HT-29 (cell line): ENCODE data around the gene PDE4C. TPM values are rescaled to one million over a fixed set of nuclear protein-coding genes. Genes with fewer than 3 reads are reported as not detected.
A peak's percentile ranks its signal among the peaks of the same experiment; 100 is the strongest.
"Not testable (repeated sequence)": the region's sequence is repeated elsewhere in the genome, so short reads cannot be mapped to it uniquely, and the experiment has no call there.

Experiments
- DNase-seq: peaks from one replicate; pipeline ENCODE4 v3.0.0-alpha.2; 2015; ENCODE audit warnings: low spot score
- total RNA-seq: library from RNA; depleted of rRNA; stranded (reverse); fragments of >200 nt; shearing (Covaris generic); gene quantifications from 2 replicates; pipeline ENCODE4 v1.2.3, GENCODE V29; 2014

The PDE4C gene
- total RNA-seq, 1 experiment from 2014 or later: 3.4 TPM

DNA sequence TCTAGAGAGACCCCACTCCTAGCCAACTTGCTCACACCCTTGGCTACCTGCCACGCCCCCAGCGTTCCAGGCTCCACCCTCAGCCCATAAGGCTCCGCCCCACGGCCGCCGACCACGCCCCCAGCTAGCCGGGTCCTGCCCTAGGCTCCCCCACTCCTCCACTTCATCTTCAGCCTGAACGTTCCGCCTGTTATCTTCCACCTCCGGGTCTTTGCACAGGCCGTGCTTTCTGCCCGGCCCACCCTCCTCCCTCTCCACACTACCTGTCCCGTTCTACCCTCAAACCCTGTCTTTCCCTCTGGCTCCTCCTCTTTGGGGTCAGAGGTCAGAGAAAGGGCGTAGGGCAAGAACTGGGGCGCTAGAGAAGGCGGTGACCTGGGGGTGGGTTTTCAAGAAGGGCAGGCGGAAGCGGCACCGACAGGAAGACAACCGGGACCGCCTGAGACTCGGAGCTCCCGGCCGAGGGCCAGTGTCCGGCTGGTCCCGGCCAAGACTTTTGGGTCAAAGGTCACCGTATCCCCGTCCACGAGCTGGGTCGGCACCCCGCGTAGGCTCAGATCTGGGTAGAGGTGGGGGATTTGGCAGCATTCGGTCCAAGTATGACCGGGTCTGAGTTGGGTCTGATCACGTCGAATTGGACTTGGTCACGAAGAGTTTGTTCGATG lies 2.2 kb downstream of the PDE4C start:
- DNase-seq: peak; percentile 59

DNA sequence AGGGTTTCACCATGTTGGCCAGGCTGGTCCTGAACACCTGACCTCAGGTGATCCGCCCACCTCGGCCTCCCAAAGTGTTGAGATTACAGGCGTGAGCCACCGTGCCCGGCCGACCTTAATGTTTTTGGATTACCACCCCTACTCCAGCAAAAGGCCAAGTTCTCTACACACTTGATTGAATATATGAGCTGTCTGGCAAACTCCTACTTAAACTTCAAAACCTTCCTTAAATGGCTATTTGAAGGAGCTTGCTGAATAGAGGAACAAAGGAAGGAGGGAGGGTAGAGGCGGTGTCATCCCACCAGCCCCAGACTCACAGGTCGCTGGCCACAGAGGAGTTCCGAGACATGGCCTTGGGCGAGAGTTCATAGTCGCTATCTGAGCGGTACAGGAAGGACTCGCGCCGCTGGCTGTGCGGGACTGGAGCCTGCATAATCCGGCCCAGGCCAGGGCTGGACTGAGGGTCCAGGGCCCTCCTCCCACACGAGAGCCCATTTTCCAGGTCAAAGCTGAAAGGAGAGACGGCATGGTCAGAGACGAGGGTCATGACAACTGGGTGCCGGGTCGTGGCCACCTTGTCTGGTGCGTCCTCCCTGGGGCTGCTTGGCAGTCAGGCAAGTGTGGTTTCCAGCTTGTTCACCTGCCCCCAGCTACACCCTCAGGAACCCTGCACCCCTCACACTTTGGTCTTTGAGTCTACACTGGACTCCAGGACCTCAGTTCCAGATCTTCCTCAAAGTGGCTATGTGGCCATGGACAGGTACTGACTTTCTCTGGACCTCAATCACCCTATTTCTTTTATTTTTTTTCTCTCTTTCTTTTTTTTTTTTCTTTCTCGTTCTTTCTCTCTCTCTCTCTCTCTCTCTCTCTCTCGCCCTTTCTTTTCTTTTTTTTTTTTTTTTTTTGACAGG lies 4.2 kb downstream of the PDE4C start:
- DNase-seq: no peak

DNA sequence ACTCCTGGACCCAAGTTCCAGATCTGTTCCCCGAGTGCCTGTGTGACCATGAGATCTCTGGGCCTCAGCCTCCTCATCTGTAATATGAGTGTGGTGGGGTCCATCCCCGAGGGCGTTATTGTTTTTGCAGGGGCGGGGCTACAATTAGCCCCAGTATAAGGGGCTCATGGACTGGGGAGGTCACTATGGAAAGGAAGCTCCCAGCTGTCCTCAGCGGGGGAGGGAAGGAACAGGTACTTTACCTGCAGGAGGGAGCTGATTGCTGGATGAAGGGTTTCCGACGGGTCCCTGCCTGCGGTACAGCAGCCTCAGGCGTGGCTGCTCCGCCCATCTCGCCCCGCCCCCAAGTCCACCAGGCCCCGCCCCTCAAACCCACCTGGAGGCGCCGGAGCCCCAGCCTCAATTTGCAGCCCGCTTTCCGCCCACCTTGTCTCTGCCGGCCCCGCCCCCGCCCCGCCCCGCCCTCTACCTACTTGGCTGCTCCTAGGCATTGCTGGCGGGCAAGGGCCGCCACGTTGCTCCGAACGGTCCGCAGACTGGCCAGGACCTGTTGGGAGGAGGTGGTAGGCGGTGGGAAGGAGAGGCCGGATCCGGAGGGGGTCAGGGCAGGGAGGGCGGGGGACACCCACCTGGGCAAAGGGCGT lies 5.5 kb downstream of the PDE4C start:
- no peak for DNase-seq

DNA sequence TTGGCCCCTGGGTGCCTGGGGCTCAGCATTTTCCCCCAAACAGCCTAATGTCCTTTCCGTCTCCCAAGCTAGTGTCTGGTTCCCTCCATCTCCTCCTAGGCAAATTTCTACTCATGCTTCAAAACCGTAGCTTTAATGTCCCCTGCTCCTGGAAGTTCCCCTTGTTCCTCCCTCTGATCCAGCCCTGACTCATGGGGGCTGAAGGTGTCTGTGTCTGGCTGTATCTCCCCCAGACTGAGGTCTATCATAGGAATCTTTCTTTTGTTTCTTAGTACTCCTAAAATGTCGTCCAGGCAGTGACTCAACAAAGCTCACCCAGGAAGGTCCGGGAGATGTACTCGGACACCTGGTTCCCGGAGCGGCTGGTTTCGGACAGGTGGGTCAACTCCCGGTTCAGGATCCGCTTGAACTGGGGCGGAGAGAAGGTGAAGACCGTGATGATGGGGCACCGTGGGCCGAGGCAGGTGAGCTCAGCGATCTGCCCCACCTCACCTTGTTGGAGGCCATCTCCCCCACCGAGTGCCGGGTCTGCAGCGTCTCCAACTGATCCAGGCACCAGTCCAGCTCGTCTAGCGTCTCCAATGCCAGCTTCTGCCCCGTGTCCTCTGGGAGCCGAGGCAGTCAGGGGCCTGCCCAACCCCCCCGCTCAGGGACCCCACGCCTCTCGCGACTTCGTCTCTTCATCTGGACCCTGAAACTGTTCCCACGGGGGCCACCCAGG lies 6.2 kb downstream of the PDE4C start:
- DNase-seq: no peak

DNA sequence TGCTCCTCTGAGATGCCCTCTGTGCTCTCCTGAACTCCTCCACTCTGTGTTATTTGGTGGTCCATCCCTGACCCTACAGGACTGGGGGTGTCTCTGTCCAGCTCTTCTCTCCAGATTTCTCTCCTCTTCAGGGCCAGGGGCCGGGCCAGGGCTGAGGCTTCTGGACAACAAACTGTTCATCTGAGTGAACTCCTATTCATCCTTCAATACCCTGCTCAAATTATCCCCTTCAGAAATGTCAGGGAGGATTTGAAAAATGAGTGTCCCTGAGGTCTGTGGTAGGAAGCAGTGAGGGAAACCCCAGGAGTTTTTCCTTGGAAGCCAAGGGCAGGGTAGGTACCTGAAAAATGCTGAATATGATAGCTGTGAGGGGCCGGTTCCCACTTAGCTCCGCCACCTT lies 7.6 kb downstream of the PDE4C start:
- no peak for DNase-seq

DNA sequence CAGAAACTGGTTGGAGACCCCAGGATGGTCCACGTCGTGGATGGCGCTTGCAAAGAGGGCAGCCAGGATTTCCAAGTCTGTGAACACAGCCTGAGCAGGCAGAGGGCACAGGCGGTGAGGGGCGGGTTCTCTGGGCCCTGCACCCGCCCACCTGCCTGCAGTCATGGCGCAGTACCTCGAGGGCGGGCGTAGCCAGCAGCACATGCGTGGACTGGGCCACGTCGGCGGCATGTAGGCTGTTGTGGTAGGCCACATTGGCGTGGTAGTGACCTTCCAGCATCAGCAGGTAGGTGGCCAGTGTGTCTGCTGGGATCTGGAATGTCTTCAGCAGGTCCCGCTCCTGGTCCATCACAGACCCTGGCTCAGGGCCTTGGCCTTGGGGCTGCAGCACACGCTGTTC lies 8.1 kb downstream of the PDE4C start:
- no peak for DNase-seq

DNA sequence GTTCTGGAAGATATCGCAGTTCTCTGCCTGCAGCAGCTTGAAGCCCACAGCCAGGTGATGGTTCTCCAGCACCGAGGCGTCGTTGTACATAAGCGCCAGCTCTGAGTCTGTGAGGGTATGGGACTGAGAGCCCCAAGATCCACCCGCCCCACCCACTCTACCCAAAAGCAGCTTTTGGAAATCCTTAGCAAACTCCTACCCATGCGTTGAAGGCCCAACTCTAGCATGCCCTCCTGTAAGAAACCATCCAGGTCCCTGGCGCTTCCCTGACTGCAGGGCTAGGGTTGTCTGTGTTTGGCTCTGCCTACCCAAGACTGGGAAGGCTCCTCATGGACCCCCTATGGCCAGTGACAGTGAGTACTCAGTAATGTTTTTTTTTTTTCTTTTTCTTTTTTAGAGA lies 9.4 kb downstream of the PDE4C start:
- DNase-seq: no peak

DNA sequence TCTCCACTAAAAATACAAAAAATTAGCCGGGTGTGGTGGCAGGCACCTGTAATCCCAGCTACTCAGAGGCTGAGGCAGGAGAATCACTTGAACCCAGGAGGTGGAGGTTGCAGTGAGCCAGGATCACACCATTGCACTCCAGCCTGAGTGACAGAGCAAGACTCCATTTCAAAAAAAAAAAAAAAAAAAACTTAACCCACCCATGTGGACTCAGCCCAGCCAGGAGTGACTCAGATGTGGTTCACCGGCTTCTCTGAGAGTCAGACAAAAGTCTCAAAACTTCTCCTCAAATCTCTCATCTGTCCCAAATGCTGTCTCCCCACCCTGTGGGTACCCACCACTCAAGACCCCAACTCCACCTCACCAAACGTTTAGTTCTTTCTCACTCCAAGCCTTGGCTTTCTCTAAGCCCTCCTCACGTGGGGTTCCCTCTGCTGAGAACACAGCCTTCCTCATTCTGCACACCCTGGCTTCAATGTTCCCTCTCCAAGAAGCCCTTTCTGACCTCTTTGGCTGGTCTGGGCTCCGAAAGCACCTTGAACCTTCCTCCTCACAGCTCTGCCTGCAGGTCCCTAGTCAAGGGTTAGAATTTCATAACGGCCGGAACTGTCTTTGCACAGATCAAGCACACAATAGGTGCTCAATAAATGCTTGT lies 11.3 kb downstream of the PDE4C start:
- DNase-seq: no peak

DNA sequence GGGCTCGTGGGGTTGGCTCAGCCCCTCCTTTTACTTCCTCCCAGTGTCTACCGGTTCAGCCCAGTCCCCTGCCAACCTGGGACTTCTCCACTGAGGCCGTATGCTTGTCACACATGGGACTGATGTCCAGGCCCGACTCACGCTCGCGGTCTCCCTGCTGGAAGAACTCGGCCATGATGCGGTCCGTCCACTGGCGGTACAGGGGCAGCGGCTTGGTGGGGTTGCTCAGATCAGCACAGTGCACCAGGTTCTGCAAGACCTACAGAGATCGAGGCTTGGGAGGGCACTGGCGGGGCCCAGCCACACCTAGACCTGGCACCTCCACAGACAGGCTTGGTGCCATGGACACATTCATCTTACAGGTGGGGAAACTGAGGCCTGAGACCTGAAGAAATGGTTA lies 14.6 kb downstream of the PDE4C start:
- DNase-seq: no peak

DNA sequence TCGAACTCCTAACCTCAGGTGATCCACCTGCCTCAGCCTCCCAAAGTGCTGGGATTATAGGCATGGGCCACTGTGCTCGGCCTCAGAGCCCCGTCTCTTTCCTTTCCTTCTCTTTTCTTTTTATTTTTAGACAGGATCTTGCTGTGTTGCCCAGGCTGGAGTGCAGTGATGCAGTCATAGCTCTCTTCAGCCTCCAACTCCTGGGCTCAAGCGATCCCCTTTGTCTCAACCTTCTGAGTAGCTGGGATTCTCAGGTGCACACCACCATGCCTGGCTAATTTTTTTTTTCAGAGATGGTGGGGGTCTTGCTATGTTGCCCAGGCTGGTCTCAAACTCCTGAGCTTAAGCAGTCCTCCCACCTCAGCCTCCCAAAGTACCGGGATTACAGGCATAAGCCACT lies 16.3 kb downstream of the PDE4C start:
- not testable (repeated sequence) for DNase-seq

DNA sequence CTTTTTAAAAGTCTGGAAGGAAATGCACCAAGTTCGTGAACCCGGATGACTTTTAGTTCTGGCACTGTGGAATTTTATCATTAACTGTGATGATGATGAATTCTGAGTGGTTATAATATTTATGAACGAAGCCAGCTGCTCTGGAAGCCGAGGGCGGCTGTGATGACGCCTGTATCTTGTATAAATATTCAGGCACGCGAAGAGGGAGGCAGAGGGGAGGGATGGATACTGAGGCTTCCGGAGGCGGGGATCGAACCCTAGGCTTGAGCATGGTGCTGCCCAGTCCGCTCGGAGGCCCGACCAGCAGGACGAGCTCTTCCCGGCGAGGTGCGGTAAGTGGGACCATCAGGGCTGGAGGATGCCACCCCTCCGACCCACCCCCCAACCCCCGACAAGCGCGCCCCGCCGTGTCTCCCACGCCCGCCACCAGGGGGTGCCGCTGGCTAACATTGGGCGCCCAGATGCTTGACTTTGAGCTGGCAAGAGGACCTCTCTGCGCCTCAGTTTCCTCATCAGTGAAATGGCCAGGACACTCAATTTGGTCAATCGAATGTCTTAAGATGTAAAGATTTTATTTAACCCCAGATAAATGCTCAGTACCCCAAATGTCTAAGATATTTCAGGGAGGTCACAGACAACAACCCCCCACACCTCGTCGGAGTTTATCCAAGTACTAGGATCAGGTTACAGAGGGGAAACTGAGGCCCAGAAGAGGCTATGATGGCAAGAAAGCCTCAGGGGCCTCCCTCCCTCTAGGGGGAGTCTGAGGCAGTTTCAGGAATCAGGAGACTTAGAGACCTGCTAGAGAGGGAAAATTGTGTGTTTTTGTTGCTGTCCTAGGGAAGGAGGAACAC lies 17.9 kb downstream of the PDE4C start:
- DNase-seq: no peak

DNA sequence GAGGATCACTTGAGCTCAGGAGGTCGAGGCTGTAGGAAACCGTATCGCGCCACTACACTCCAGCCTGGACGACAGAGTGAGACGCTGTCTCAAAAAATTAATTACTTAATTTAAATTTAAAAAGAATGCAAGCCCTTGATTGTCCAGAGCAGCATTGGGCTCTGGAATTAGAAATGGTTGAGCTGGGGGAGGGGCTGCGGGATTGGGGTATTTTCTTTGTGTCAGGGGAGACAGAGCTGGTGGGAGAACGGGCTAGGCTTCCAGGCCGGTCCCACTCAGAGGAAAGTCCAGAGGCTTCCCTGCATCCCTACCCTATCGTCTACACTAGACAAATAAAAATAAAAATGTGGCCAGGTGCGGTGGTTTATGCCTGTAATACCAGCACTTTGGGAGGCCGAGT lies 20.2 kb downstream of the PDE4C start:
- DNase-seq: no peak

DNA sequence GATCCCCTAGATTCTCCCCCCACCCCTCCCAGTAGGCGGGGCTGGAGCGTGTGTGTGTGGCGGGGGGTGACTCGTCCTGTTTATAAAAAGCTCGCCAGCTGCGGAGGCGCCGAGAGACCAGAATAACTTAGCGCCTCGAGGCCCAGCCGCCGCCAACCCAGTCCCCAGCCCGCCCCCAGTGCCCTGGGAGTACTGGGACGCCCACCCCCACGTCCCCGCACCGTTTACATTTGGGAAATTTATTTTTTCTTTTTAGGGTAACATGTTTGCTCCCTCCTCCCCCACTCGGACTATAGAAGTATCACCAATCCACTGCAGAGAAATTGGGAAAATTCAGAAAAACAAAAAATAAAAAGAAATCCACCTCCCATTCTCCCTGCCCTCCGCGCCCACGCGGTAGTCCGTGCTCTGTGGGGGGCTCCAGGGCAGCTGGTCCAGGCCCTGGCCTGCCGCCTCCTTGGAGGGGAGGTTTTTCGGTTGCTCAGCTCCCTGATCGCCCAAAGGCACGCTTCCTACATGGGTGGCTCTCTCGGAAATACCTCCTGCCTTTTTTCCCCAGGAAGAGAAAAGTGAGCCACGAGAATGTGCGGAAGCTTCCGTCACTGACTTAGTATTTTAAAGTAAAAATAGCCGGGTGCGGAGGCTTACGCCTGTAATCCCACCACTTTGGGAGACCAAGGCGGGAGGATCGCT lies 20.9 kb downstream of the PDE4C start:
- peak; percentile 26 for DNase-seq

DNA sequence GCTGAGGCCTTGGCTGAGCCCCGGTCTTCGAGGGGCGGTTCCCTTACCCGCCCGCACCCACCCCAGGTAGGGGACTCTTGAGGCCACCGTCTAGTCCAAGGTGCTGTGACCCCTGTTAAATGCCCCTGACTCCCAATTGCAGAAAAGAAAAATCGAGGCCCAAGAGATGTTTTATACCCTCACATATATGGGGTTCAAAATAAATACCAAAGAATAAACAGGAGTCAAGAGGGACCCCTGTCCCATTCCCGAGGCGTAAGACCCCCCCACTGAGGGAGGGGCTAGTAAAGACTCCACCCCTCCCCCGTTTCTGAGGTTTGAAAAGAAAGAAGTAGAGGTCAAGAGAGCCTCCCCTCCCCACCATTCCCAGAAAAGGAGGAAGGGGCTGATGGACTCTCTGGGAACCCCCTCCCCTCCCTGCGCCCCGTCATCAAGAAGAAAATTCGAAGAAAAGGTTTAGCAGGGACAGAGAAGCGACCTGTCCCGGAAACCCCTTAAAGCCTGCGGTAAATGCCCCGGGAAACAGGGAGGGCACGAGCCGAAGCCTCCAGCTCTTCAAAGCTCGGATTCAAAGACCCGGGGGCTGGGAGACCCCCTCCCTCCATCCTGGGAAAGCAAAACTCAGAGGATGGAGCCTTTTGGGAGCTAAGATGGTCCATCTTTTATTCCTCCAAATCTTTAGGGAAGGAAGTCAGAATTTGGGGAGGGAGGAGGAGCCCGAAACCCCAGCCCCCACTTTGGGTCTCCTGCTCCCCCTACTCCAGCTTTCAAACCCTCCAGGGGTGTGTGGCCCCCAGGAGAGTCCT lies 21.6 kb downstream of the PDE4C start:
- DNase-seq: no peak

DNA sequence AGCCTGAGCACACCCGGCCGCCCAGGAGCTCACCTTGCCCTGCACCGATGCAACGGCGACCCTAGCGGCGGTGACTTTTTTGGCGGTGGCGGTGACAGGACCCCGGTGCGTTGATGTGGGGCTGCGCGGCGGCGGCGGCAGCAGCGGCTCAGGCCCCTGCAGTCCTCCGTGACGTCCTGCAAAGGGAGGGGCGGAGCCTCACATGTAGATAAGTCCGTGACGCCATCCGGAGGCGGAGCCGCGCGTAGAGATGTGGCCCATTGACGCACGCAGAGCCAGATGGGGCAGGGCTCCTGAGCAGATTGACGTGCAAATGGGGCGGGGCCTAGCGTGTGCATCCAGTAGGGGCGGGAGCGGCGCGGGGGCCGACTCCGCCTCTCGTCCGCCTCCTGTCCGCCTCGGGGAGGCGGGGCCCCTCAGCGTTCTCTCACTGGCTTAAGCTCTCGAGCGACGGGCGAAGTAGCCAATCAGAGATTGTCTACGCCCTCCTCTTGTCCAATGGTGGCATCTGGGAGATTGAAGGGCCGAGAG lies 22.3 kb downstream of the PDE4C start, which contains the start of gene RAB3A:
TSS of gene RAB3A (minus strand) at position 180 of the 531 bp plus-strand sequence. CDS start 1,302 bp downstream, outside the sequence.
- DNase-seq: peak; percentile 98

DNA sequence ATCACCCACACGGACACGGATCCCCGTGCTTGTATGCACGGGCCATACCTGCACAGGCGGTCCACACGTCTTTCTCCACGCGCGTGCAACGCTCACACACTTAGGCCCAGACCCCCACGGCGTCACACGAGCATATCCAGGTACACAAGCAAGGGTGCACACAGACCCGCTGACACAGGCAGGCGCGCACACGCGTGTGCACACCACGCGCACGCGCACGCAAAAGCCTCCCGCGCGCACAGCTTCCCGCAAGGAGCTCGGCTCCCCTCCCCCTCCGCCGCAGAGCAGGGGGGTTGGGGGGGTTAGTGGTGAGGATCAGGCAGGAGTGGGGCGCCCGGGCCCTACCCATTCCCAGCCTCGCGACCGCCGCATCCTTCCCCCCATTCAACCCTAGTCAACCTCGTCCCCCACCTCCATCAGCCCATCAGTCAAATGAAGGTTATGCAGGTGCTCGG lies 22.8 kb downstream of the PDE4C start:
- DNase-seq: no peak

DNA sequence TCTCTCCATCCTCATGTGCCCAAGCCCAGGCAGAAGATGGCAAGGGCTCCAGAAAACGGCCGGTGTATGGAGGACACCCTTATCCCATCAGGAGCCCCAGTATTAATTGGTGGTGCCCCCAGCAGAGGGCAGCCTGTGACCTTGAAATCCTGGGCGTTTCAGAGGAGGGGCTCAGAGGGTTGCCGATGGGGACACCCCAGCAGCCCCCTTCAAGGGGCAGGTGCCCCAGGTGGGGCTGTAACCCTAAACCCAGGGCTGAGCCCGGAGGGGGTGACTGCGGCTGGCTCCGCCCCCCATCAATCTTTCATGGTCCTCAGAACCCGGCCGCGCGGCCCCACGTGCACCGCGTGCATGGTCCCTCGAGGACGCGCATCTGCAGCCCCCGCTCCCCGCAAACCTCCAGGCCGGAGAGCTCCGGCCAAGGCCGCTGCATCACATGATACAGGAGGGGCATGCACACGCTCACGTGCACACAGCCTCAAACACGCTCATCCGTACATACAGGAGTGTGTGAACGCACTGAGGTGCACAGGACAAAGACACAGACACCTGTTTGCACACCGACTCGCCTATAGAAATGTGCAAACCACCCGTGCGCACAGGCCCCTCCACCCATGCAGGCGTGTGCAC lies 23.3 kb downstream of the PDE4C start:
- DNase-seq: no peak

DNA sequence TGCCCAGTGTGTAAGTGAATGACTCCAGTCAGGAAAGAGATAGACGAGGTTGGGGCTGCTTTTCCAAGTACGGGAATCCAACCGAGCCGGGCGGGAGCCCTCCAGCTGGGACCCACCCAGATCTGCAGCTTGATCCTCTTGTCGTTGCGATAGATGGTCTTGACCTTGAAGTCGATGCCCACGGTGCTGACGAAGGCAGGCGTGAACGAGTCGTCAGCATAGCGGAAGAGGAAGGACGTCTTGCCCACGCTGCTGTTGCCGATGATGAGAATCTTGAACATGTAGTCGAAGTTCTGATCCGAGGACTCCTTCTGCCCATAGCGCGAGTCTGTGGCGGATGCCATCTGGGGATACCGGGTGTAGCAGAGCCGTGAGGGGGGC lies 23.9 kb downstream of the PDE4C start:
- DNase-seq: no peak
